ENCODE data around the gene ZNF326. TPM values are rescaled to one million over a fixed set of nuclear protein-coding genes. Genes with fewer than 3 reads are reported as not detected.

Gene ZNF326
- total RNA-seq, 1 donor from 2014 or later = 37.3 TPM

- Mint-ChIP-seq H3K4me3 (no peak overlapping the region), H3K36me3 (ENCODE audit: low read depth) (no peaks in the 10 kb centered on the region), H3K27me3 (ENCODE audit: insufficient read depth) (peaks cover 4% of the 10 kb centered on the region), H3K4me1 (ENCODE audit: low read depth) (peaks cover 6% of the 10 kb centered on the region), H3K27ac (no peak overlapping the region), H3K9me3 (no peaks in the 10 kb centered on the region)
- DNase-seq (ENCODE audit: low spot score) = no peak
- intact Hi-C loops (cut with micrococcal nuclease) = no loop called here
These were observed 80.1 kb downstream of the ZNF326 start for GRCh38 chr1:90074970-90075391.

GRCh38 chr1:90083995-90084394, 89.1 kb downstream of the ZNF326 start:
- H3K27ac Mint-ChIP-seq = no peak overlapping the region
- no peak for DNase-seq (ENCODE audit: low spot score)
- no peak overlapping the region for H3K4me3 Mint-ChIP-seq
- H3K4me1 Mint-ChIP-seq (ENCODE audit: low read depth) = no peaks in the 10 kb centered on the region
- H3K36me3 Mint-ChIP-seq (ENCODE audit: low read depth) = no peaks in the 10 kb centered on the region
- H3K27me3 Mint-ChIP-seq (ENCODE audit: insufficient read depth) = peaks cover 14% of the 10 kb centered on the region
- intact Hi-C loops (cut with micrococcal nuclease) = no loop called here
- H3K9me3 Mint-ChIP-seq = no peaks in the 10 kb centered on the region

Other genes with a start within 250 kb of the ZNF326 start
- gene LRRC8D, start 174.1 kb upstream of the ZNF326 start, total RNA-seq = 43.3 and 45.0 TPM in 2 replicates

Measured in activated T-helper 1 cell treated with anti-CD3 and anti-CD28 coated beads, Interleukin-12 subunit alpha, Interleukin-12 subunit beta, Interleukin-2, Interleukin-4 antibody, amounts not matched to agents 30 ng/mL and 10 ng/mL and 1 ng/mL, durations not matched to agents 14 hours and 24 hours and 36 hours (primary cell).